Measurements from ENCODE around the gene SEMA4C. TPM values are rescaled to one million over a fixed set of nuclear protein-coding genes. Genes with fewer than 3 reads are reported as not detected.

Gene SEMA4C
- total and polyA plus RNA-seq, 9 of the 15 experiments (the other 6 are each of a cell fraction or from before 2014, with no cell fraction given), result 0.32 to 59.7 (median 23.9) TPM

DNA sequence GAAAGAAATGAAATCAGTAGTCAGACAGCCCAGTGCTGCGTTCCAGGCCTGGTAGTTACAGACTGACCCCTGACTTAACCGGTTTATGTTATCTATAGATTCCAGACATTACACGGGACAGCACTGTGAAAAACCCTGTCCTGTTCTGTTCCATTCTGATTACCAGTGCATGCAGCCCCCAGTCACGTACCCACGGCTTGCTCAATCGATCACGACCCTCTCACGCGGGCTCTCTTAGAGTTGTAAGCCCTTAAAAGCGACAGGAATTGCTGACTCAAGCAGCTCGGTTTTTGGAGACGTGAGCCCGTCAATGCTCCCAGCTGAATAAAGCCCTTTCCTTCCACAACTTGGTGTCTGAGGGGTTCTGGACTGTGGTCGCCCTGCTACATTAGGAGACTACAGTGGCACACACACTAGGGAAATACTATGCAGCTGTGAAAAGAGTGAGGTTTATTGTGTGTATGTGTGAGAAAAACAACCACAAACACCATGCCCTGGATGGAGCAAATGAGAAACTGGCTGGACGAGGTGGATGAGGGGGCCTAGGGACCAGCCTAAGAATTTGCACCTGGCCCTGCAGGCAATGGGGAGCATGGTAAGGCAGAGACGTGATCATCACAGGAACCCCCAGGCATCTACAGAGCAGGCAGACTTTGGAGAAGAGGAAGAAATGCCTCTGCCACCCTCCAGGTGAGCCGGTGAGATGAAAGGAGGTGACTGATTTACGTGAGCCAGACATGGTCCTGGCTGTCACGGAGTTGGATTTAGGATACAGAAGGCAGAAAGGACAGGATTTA lies 49.1 kb upstream of the SEMA4C start (continued):
- TF ChIP-seq, protein P1, sequence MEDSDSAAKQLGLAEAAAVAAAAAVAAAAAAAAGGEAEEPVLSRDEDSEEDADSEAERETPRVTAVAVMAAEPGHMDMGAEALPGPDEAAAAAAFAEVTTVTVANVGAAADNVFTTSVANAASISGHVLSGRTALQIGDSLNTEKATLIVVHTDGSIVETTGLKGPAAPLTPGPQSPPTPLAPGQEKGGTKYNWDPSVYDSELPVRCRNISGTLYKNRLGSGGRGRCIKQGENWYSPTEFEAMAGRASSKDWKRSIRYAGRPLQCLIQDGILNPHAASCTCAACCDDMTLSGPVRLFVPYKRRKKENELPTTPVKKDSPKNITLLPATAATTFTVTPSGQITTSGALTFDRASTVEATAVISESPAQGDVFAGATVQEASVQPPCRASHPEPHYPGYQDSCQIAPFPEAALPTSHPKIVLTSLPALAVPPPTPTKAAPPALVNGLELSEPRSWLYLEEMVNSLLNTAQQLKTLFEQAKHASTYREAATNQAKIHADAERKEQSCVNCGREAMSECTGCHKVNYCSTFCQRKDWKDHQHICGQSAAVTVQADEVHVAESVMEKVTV (CRISPR knock-in tag; IDR thresholded peaks at IDR 0.05), result no peak
- TF ChIP-seq NFE2L1 (tag; IDR thresholded peaks at IDR 0.05; ENCODE audit: borderline replicate concordance, low read depth) (no peak), PRPF4 (IDR thresholded peaks at IDR 0.05; ENCODE audit: insufficient read depth, low read depth, low read length, poor library complexity, severe bottlenecking) (no peak), HNRNPK (IDR thresholded peaks at IDR 0.05; ENCODE audit: low read depth, low read length, poor library complexity, severe bottlenecking) (no peak), ATF7 (IDR thresholded peaks at IDR 0.05) (peak; percentile 64; the same call in 1 of the 2 replicates), ELF2 (CRISPR knock-in tag; IDR thresholded peaks at IDR 0.05) (no peak), ZNF274 (IDR thresholded peaks at IDR 0.05; ENCODE audit: borderline replicate concordance, low read depth, low read length) (0 out of 2 replicates have a peak, but pooled peaks have one; percentile 6), ZNF696 (CRISPR knock-in tag; conservative IDR thresholded peaks at IDR 0.05) (no peak), EP300 (IDR thresholded peaks at IDR 0.05; ENCODE audit: low read length) (peak; percentile 96), NCOR1 (IDR thresholded peaks at IDR 0.05) (peak; percentile 98), HDAC8 (tag; IDR thresholded peaks at IDR 0.05) (no peak)
- TF ChIP-seq, protein P2, sequence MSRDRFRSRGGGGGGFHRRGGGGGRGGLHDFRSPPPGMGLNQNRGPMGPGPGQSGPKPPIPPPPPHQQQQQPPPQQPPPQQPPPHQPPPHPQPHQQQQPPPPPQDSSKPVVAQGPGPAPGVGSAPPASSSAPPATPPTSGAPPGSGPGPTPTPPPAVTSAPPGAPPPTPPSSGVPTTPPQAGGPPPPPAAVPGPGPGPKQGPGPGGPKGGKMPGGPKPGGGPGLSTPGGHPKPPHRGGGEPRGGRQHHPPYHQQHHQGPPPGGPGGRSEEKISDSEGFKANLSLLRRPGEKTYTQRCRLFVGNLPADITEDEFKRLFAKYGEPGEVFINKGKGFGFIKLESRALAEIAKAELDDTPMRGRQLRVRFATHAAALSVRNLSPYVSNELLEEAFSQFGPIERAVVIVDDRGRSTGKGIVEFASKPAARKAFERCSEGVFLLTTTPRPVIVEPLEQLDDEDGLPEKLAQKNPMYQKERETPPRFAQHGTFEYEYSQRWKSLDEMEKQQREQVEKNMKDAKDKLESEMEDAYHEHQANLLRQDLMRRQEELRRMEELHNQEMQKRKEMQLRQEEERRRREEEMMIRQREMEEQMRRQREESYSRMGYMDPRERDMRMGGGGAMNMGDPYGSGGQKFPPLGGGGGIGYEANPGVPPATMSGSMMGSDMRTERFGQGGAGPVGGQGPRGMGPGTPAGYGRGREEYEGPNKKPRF (IDR thresholded peaks at IDR 0.05; ENCODE audit: low read depth, low read length), result no peak
- TF ChIP-seq, protein P3, sequence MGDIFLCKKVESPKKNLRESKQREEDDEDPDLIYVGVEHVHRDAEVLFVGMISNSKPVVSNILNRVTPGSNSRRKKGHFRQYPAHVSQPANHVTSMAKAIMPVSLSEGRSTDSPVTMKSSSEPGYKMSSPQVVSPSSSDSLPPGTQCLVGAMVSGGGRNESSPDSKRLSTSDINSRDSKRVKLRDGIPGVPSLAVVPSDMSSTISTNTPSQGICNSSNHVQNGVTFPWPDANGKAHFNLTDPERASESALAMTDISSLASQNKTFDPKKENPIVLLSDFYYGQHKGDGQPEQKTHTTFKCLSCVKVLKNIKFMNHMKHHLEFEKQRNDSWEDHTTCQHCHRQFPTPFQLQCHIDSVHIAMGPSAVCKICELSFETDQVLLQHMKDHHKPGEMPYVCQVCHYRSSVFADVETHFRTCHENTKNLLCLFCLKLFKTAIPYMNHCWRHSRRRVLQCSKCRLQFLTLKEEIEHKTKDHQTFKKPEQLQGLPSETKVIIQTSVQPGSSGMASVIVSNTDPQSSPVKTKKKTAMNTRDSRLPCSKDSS (IDR thresholded peaks at IDR 0.05; ENCODE audit: low read depth, partially characterized antibody), result no peak
- TF ChIP-seq, protein P4, sequence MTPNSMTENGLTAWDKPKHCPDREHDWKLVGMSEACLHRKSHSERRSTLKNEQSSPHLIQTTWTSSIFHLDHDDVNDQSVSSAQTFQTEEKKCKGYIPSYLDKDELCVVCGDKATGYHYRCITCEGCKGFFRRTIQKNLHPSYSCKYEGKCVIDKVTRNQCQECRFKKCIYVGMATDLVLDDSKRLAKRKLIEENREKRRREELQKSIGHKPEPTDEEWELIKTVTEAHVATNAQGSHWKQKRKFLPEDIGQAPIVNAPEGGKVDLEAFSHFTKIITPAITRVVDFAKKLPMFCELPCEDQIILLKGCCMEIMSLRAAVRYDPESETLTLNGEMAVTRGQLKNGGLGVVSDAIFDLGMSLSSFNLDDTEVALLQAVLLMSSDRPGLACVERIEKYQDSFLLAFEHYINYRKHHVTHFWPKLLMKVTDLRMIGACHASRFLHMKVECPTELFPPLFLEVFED (CRISPR knock-in tag; conservative IDR thresholded peaks at IDR 0.05), result no peak
- TF ChIP-seq, protein P5, sequence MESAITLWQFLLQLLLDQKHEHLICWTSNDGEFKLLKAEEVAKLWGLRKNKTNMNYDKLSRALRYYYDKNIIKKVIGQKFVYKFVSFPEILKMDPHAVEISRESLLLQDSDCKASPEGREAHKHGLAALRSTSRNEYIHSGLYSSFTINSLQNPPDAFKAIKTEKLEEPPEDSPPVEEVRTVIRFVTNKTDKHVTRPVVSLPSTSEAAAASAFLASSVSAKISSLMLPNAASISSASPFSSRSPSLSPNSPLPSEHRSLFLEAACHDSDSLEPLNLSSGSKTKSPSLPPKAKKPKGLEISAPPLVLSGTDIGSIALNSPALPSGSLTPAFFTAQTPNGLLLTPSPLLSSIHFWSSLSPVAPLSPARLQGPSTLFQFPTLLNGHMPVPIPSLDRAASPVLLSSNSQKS (CRISPR knock-in tag; IDR thresholded peaks at IDR 0.05), result no peak
- TF ChIP-seq, protein P6, sequence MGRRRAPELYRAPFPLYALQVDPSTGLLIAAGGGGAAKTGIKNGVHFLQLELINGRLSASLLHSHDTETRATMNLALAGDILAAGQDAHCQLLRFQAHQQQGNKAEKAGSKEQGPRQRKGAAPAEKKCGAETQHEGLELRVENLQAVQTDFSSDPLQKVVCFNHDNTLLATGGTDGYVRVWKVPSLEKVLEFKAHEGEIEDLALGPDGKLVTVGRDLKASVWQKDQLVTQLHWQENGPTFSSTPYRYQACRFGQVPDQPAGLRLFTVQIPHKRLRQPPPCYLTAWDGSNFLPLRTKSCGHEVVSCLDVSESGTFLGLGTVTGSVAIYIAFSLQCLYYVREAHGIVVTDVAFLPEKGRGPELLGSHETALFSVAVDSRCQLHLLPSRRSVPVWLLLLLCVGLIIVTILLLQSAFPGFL (CRISPR knock-in tag; IDR thresholded peaks at IDR 0.05), result no peak
- TF ChIP-seq, protein P7, sequence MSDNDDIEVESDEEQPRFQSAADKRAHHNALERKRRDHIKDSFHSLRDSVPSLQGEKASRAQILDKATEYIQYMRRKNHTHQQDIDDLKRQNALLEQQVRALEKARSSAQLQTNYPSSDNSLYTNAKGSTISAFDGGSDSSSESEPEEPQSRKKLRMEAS (CRISPR knock-in tag; IDR thresholded peaks at IDR 0.05), result no peak
